Measurements from ENCODE around the gene EHMT1. TPM values are rescaled to one million over a fixed set of nuclear protein-coding genes. Genes with fewer than 3 reads are reported as not detected.

The EHMT1 gene
- total RNA-seq, 4 donors from 2014 or later, result 77.1 to 149 (median 86.6) TPM

DNA sequence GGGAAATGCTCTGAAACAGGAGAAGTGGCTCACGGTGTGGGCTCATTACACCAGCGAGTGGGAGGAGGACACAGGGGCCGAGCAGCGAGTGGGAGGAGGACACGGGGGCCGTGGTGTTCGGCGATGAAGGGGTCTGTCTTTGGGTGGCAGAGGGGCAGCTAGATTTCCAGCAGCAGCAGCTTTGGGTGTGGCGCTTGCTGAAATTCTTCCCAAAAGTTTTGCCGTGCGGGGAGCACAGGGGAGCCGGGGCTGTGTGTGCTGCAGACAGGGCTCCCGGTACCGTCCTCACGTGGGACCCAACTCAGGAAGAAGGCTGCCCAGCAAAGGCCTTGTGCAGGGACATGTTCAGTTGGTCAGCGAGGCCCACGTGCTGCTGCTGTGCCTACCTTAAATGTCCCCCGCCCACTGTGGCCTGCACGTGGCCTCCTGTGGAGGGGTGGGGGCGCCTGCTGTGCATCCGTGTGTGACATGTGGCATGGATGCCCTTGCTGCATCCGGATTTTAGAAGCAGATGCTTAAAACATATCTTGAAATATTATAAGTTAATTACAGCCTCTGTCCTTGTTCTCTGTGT is 134.5 kb downstream of the EHMT1 start:
- Histone ChIP-seq H3K27ac (no peak overlapping the region), H3K4me1 (peaks cover 7% of the 10 kb centered on the region), H3K4me3 (no peak overlapping the region), H3K9me3 (peaks cover 3% of the 10 kb centered on the region), H3K27me3 (no peaks in the 10 kb centered on the region), H3K36me3 (peaks cover 59% of the 10 kb centered on the region)
- WGBS, result 93% methylated on average over 18 of the region's 22 CpGs
- TF ChIP-seq POLR2A (IDR thresholded peaks at IDR 0.05) (no peak), CTCF (IDR thresholded peaks at IDR 0.05) (no peak), POLR2AphosphoS5 (IDR thresholded peaks at IDR 0.05) (no peak), EP300 (IDR thresholded peaks at IDR 0.05) (no peak)
- DNase-seq (ENCODE audit: low spot score in 2 of 2), result peak in 1 of 2 donors; percentile 44

- DNase-seq (ENCODE audit: low spot score in 2 of 2), result peak in 1 of 2 donors; percentile 4
- WGBS, result 96% methylated on average over 7 of the region's 7 CpGs
- Histone ChIP-seq H3K27me3 (no peaks in the 10 kb centered on the region), H3K27ac (no peak overlapping the region), H3K4me1 (peaks cover 7% of the 10 kb centered on the region), H3K4me3 (no peak overlapping the region), H3K36me3 (peaks cover 72% of the 10 kb centered on the region), H3K9me3 (peaks cover 3% of the 10 kb centered on the region)
- TF ChIP-seq EP300 (IDR thresholded peaks at IDR 0.05) (no peak), POLR2A (IDR thresholded peaks at IDR 0.05) (no peak), POLR2AphosphoS5 (IDR thresholded peaks at IDR 0.05) (no peak), CTCF (IDR thresholded peaks at IDR 0.05) (no peak)
These were observed 136.6 kb downstream of the EHMT1 start for GRCh38 chr9:137755261-137755927.

DNA sequence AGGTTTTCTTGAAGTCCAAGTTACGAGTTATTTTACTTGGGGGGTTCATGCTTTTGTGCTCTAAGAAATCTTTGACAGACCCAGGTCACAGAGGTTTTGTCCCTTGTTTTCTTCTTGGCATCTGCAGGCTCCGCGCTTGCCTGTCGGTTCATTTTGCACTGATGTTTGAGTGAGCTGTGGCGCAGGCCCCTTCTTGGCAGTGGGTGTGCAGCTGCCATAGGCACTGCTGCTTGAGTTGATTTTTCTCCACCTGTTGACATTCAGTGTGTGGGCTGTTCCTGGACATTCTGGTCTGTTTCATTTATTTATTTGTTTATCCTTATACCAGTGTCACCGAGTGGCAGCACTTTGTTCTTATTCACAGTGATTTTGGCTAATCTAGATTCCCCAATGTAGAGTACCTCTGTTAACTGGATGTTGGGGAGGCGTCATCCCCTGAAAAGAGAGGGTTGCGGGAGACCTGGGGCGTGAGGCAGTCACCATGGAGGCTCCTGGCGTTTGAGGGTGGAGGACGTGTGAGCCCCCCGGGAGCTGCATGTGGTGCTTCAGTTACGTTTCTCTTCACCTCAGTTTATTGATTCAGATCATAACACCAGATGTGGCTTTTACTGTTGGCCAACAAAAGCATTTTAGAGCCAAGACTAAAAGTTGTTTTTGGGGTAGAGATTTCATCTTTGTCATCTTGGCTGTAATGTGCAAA is 137.4 kb downstream of the EHMT1 start:
- peaks cover 7% of the 10 kb centered on the region for H3K4me1 ChIP-seq
- no peak for DNase-seq (ENCODE audit: low spot score in 2 of 2)
- H3K27me3 ChIP-seq, result no peaks in the 10 kb centered on the region
- H3K27ac ChIP-seq, result no peak overlapping the region
- peaks cover 3% of the 10 kb centered on the region for H3K9me3 ChIP-seq
- WGBS, result 88% methylated on average over 13 of the region's 13 CpGs
- no peak overlapping the region for H3K4me3 ChIP-seq
- peaks cover 72% of the 10 kb centered on the region for H3K36me3 ChIP-seq
- TF ChIP-seq POLR2A (IDR thresholded peaks at IDR 0.05) (no peak), EP300 (IDR thresholded peaks at IDR 0.05) (no peak), CTCF (IDR thresholded peaks at IDR 0.05) (no peak), POLR2AphosphoS5 (IDR thresholded peaks at IDR 0.05) (no peak)

DNA sequence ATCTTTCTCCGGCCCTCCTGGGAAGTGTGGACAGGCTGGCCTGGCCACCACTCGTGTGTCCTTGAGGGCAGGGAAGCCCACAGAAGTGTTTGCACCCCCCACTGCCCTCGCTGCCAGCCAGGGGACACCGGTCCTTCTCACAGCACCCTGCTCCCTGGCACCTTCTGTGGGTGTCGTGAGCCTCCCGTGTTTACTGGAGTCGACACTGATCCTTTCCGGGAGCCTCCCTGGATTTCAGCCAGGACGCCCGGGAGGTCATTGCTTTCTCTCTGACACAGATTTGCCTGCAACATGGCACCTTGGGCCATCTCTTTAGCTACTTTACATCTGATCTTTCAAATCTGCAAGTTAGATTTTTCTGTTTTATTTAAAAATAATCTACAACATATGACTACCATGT is 138.3 kb downstream of the EHMT1 start:
- TF ChIP-seq POLR2A (IDR thresholded peaks at IDR 0.05) (no peak), CTCF (IDR thresholded peaks at IDR 0.05) (no peak), EP300 (IDR thresholded peaks at IDR 0.05) (no peak), POLR2AphosphoS5 (IDR thresholded peaks at IDR 0.05) (no peak)
- Histone ChIP-seq H3K36me3 (peaks cover 72% of the 10 kb centered on the region), H3K4me3 (no peak overlapping the region), H3K9me3 (peaks cover 3% of the 10 kb centered on the region), H3K27ac (no peak overlapping the region), H3K4me1 (peaks cover 7% of the 10 kb centered on the region), H3K27me3 (no peaks in the 10 kb centered on the region)
- 70% methylated on average over 10 of the region's 10 CpGs for WGBS
- no peak for DNase-seq (ENCODE audit: low spot score in 2 of 2)

- Histone ChIP-seq H3K9me3 (peaks cover 3% of the 10 kb centered on the region), H3K4me1 (peaks cover 7% of the 10 kb centered on the region), H3K27me3 (no peaks in the 10 kb centered on the region), H3K4me3 (no peak overlapping the region), H3K36me3 (peaks cover 69% of the 10 kb centered on the region), H3K27ac (no peak overlapping the region)
- WGBS, result 88% methylated on average over 9 of the region's 9 CpGs
- DNase-seq (ENCODE audit: low spot score in 2 of 2), result no peak
- TF ChIP-seq POLR2AphosphoS5 (IDR thresholded peaks at IDR 0.05) (no peak), CTCF (IDR thresholded peaks at IDR 0.05) (no peak), EP300 (IDR thresholded peaks at IDR 0.05) (no peak), POLR2A (IDR thresholded peaks at IDR 0.05) (no peak)
These were observed 138.8 kb downstream of the EHMT1 start for GRCh38 chr9:137757613-137758029.
